Neural progenitor cell (in vitro differentiated cells): ENCODE data around the gene NLRP7. TPM values are rescaled to one million over a fixed set of nuclear protein-coding genes. Genes with fewer than 3 reads are reported as not detected.
"Not testable (repeated sequence)": the region's sequence is repeated elsewhere in the genome, so short reads cannot be mapped to it uniquely, and the experiment has no call there.

Source experiments
- DNase-seq: peaks from one replicate; pipeline ENCODE4 v3.0.0-alpha.2; 2016; ENCODE audit warnings: low spot score
- H2AFZ ChIP-seq: fragments of 200-600 bp; sonication (generic); replicated peaks from 2 replicates; pipeline ENCODE4 v1.6.1; 2016; ENCODE audit warnings: antibody characterized with exemption
- H3F3A ChIP-seq: fragments of 200-600 bp; sonication (generic); 2 replicates; pipeline ENCODE4 v1.6.1; 2016; ENCODE audit warnings: antibody characterized with exemption, low read depth
- H3K27ac ChIP-seq: fragments of 200-600 bp; sonication (generic); 2 replicates; pipeline ENCODE4 v1.5.1; 2016; ENCODE audit warnings: mild to moderate bottlenecking
- H3K27me3 ChIP-seq: fragments of 200-600 bp; sonication (generic); 2 replicates; pipeline ENCODE4 v1.6.1; 2016; ENCODE audit warnings: mild to moderate bottlenecking, moderate library complexity
- H3K36me3 ChIP-seq: fragments of 200-600 bp; sonication (generic); 2 replicates; pipeline ENCODE4 v1.5.1; 2016
- H3K4me1 ChIP-seq: fragments of 200-600 bp; sonication (generic); 2 replicates; pipeline ENCODE4 v1.6.1; 2016; ENCODE audit warnings: mixed run types
- H3K4me2 ChIP-seq: fragments of 200-600 bp; sonication (generic); 2 replicates; pipeline ENCODE4 v1.6.1; 2016
- H3K4me3 ChIP-seq: fragments of 200-600 bp; sonication (generic); 2 replicates; pipeline ENCODE4 v1.5.1; 2016
- H3K79me2 ChIP-seq: fragments of 200-600 bp; sonication (generic); 2 replicates; pipeline ENCODE4 v1.6.1; 2016; ENCODE audit warnings: low read depth
- H3K9ac ChIP-seq: fragments of 200-600 bp; sonication (generic); 2 replicates; pipeline ENCODE4 v1.6.1; 2016
- H3K9me3 ChIP-seq: fragments of 200-600 bp; sonication (generic); 2 replicates; pipeline ENCODE4 v1.5.1; 2016; ENCODE audit warnings: low read depth
- H4K20me1 ChIP-seq: fragments of 200-600 bp; sonication (generic); 2 replicates; pipeline ENCODE4 v1.6.1; 2016; ENCODE audit warnings: low read depth
- H3K27ac Mint-ChIP-seq: 3 replicates; pipeline ENCODE4 v1.8.0; 2021; ENCODE audit warnings: mixed read lengths
- H3K27me3 Mint-ChIP-seq: 2 replicates; pipeline ENCODE4 v1.8.0; 2022; ENCODE audit warnings: low read depth, mild to moderate bottlenecking, inconsistent platforms, moderate library complexity, mixed read lengths; ENCODE audit not compliant: insufficient read depth
- H3K36me3 Mint-ChIP-seq: 3 replicates; pipeline ENCODE4 v1.8.0; 2021; ENCODE audit warnings: mixed read lengths
- H3K4me1 Mint-ChIP-seq: 3 replicates; pipeline ENCODE4 v1.8.0; 2021; ENCODE audit warnings: mixed read lengths
- H3K4me3 Mint-ChIP-seq: 3 replicates; pipeline ENCODE4 v1.8.0; 2021; ENCODE audit warnings: mild to moderate bottlenecking, moderate library complexity, mixed read lengths
- H3K9me3 Mint-ChIP-seq: 3 replicates; pipeline ENCODE4 v1.8.0; 2020; ENCODE audit warnings: mixed read lengths
- CTCF ChIP-seq: fragments of 200-600 bp; sonication (generic); IDR thresholded peaks from 2 replicates; pipeline ENCODE4 v1.5.1; 2017; ENCODE audit warnings: antibody characterized with exemption, mild to moderate bottlenecking
- EZH2 ChIP-seq: fragments of 200-600 bp; sonication (generic); IDR thresholded peaks from 2 replicates; pipeline ENCODE4 v1.6.1; 2017; ENCODE audit warnings: antibody characterized with exemption, mild to moderate bottlenecking, moderate library complexity
- EZH2phosphoT487 ChIP-seq: fragments of 200-600 bp; sonication (generic); IDR thresholded peaks from 2 replicates; pipeline ENCODE4 v1.6.1; 2017; ENCODE audit warnings: antibody characterized with exemption
- total RNA-seq: library from RNA; depleted of rRNA; stranded (reverse); fragments of >200 nt; gene quantifications from 2 replicates; pipeline ENCODE4 v1.2.3, GENCODE V29; 2015; ENCODE audit warnings: low replicate concordance

Gene NLRP7
- total RNA-seq, 1 donor from 2014 or later: not detected

GRCh38 chr19:54902061-54902460 lies 45.3 kb downstream of the NLRP7 start:
- Mint-ChIP-seq H3K27me3 (peaks cover 11% of the 10 kb centered on the region), H3K27ac (no peak overlapping the region), H3K9me3 (peaks cover 6% of the 10 kb centered on the region), H3K4me3 (no peak overlapping the region), H3K4me1 (no peaks in the 10 kb centered on the region), H3K36me3 (no peaks in the 10 kb centered on the region)
- Histone ChIP-seq H3K4me1 (no peaks in the 10 kb centered on the region), H4K20me1 (no peaks in the 10 kb centered on the region), H3K4me2 (no peak overlapping the region), H3F3A (no peaks in the 10 kb centered on the region), H3K27me3 (no peaks in the 10 kb centered on the region), H3K9me3 (no peaks in the 10 kb centered on the region), H3K4me3 (no peak overlapping the region), H3K79me2 (no peaks in the 10 kb centered on the region), H3K36me3 (no peaks in the 10 kb centered on the region), H2AFZ (no peak overlapping the region), H3K9ac (no peak overlapping the region), H3K27ac (no peak overlapping the region)
- DNase-seq: no peak
- no peak for TF ChIP-seq EZH2phosphoT487
- no peak for TF ChIP-seq CTCF
- no peak for TF ChIP-seq EZH2

GRCh38 chr19:54901153-54901552 lies 46.2 kb downstream of the NLRP7 start:
- not testable (repeated sequence) for H3K9me3 Mint-ChIP-seq, H3K9me3 ChIP-seq, H3K27ac Mint-ChIP-seq, H3K27me3 ChIP-seq, H2AFZ ChIP-seq, H3K4me2 ChIP-seq, H3K4me1 ChIP-seq, H3F3A ChIP-seq, DNase-seq, H3K36me3 ChIP-seq, H3K79me2 ChIP-seq, H4K20me1 ChIP-seq, H3K36me3 Mint-ChIP-seq, H3K4me1 Mint-ChIP-seq, H3K4me3 ChIP-seq, H3K27ac ChIP-seq, H3K4me3 Mint-ChIP-seq, H3K9ac ChIP-seq
- H3K27me3 Mint-ChIP-seq: peaks cover 11% of the 10 kb centered on the region

GRCh38 chr19:54899646-54900045 lies 47.7 kb downstream of the NLRP7 start:
- not testable (repeated sequence) for H3K27ac ChIP-seq, H3K9me3 Mint-ChIP-seq, H3K79me2 ChIP-seq, H2AFZ ChIP-seq, H4K20me1 ChIP-seq, H3K9me3 ChIP-seq, H3K36me3 Mint-ChIP-seq, H3K4me2 ChIP-seq, H3K36me3 ChIP-seq, H3K9ac ChIP-seq, H3K4me3 ChIP-seq, H3K4me1 ChIP-seq, H3K4me3 Mint-ChIP-seq, H3K4me1 Mint-ChIP-seq, H3K27me3 ChIP-seq, H3K27ac Mint-ChIP-seq, H3F3A ChIP-seq, DNase-seq
- H3K27me3 Mint-ChIP-seq: peaks cover 14% of the 10 kb centered on the region

- not testable (repeated sequence) for H3K36me3 Mint-ChIP-seq, H3K79me2 ChIP-seq, H3K4me1 ChIP-seq, H3K9ac ChIP-seq, H3K4me3 Mint-ChIP-seq, H4K20me1 ChIP-seq, H3K9me3 ChIP-seq, H3K4me3 ChIP-seq, H3F3A ChIP-seq, DNase-seq, H3K36me3 ChIP-seq, H2AFZ ChIP-seq, H3K27ac ChIP-seq, H3K9me3 Mint-ChIP-seq, H3K4me2 ChIP-seq, H3K27me3 ChIP-seq, H3K27ac Mint-ChIP-seq, H3K4me1 Mint-ChIP-seq
- H3K27me3 Mint-ChIP-seq: peaks cover 14% of the 10 kb centered on the region
These were observed 48.6 kb downstream of the NLRP7 start for GRCh38 chr19:54898685-54899084.

GRCh38 chr19:54896036-54896435 lies 51.3 kb downstream of the NLRP7 start:
- peaks cover 18% of the 10 kb centered on the region for H3K27me3 Mint-ChIP-seq
- no peak for DNase-seq
- no peaks in the 10 kb centered on the region for H3F3A ChIP-seq
- no peak overlapping the region for H3K4me3 Mint-ChIP-seq
- TF ChIP-seq EZH2 (no peak), EZH2phosphoT487 (no peak), CTCF (no peak)
- H4K20me1 ChIP-seq: no peaks in the 10 kb centered on the region
- peaks cover 6% of the 10 kb centered on the region for H3K9me3 Mint-ChIP-seq
- no peaks in the 10 kb centered on the region for H3K36me3 ChIP-seq
- H3K79me2 ChIP-seq: no peaks in the 10 kb centered on the region
- no peaks in the 10 kb centered on the region for H3K4me1 Mint-ChIP-seq
- no peaks in the 10 kb centered on the region for H3K27me3 ChIP-seq
- H3K4me1 ChIP-seq: no peaks in the 10 kb centered on the region
- H3K27ac ChIP-seq: no peak overlapping the region
- no peak overlapping the region for H3K27ac Mint-ChIP-seq
- H3K4me2 ChIP-seq: no peak overlapping the region
- no peak overlapping the region for H2AFZ ChIP-seq
- no peaks in the 10 kb centered on the region for H3K36me3 Mint-ChIP-seq
- H3K9me3 ChIP-seq: no peaks in the 10 kb centered on the region
- H3K4me3 ChIP-seq: no peak overlapping the region
- H3K9ac ChIP-seq: no peak overlapping the region

GRCh38 chr19:54894106-54894505 lies 53.2 kb downstream of the NLRP7 start:
- not testable (repeated sequence) for H4K20me1 ChIP-seq, H3K9ac ChIP-seq, H2AFZ ChIP-seq, H3K27ac Mint-ChIP-seq, H3K4me3 Mint-ChIP-seq, H3K9me3 ChIP-seq, H3K4me3 ChIP-seq, H3K27ac ChIP-seq, H3K36me3 Mint-ChIP-seq, H3K79me2 ChIP-seq, H3K4me1 Mint-ChIP-seq, H3K9me3 Mint-ChIP-seq, H3K27me3 ChIP-seq, H3F3A ChIP-seq, H3K4me1 ChIP-seq, DNase-seq, H3K4me2 ChIP-seq, H3K36me3 ChIP-seq
- peaks cover 10% of the 10 kb centered on the region for H3K27me3 Mint-ChIP-seq
